DOHH2 (cell line): ENCODE data around the gene ITGB5.

Experiments used
- H3F3A ChIP-seq: fragments of 200-600 bp; sonication (generic), shearing (Covaris generic); 2 replicates; pipeline ENCODE4 v1.6.0; 2016; ENCODE audit warnings: antibody characterized with exemption, mild to moderate bottlenecking; ENCODE audit not compliant: control insufficient read depth, insufficient read depth
- H3K27ac ChIP-seq: fragments of 200-600 bp; sonication (generic); 2 replicates; pipeline ENCODE4 v1.5.1; 2014; ENCODE audit warnings: low read depth, mild to moderate bottlenecking, low read length, moderate library complexity
- H3K27me3 ChIP-seq: fragments of 200-600 bp; sonication (generic); 2 replicates; pipeline ENCODE4 v1.6.1; 2014; ENCODE audit warnings: mild to moderate bottlenecking, low read length, mixed read lengths; ENCODE audit not compliant: control insufficient read depth
- H3K36me3 ChIP-seq: fragments of 200-600 bp; sonication (generic); 2 replicates; pipeline ENCODE4 v1.6.1; 2014; ENCODE audit warnings: mild to moderate bottlenecking, low read length, moderate library complexity, mixed read lengths; ENCODE audit not compliant: control insufficient read depth
- H3K4me1 ChIP-seq: fragments of 200-600 bp; sonication (generic); 2 replicates; pipeline ENCODE4 v1.6.1; 2014; ENCODE audit warnings: mild to moderate bottlenecking, low read length, mixed read lengths; ENCODE audit not compliant: control insufficient read depth
- H3K4me2 ChIP-seq: fragments of 200-600 bp; sonication (generic); 2 replicates; pipeline ENCODE4 v1.6.0; 2014; ENCODE audit warnings: mild to moderate bottlenecking, low read length, moderate library complexity
- H3K4me3 ChIP-seq: fragments of 200-600 bp; sonication (generic); 2 replicates; pipeline ENCODE4 v1.5.1; 2014; ENCODE audit warnings: mild to moderate bottlenecking, low read length, mixed read lengths
- H3K79me2 ChIP-seq: fragments of 200-600 bp; sonication (generic); 2 replicates; pipeline ENCODE4 v1.6.1; 2014; ENCODE audit warnings: mild to moderate bottlenecking, low read length, mixed read lengths; ENCODE audit not compliant: control insufficient read depth
- H3K9me2 ChIP-seq: fragments of 200-600 bp; sonication (generic); replicated peaks from 2 replicates; pipeline ENCODE4 v1.6.1; 2014; ENCODE audit warnings: mild to moderate bottlenecking, low read length, mixed read lengths; ENCODE audit not compliant: control insufficient read depth
- H3K9me3 ChIP-seq: fragments of 200-600 bp; sonication (generic); 2 replicates; pipeline ENCODE4 v1.6.1; 2014; ENCODE audit warnings: antibody characterized with exemption, low read length, mixed read lengths; ENCODE audit not compliant: control insufficient read depth, insufficient read depth
- H4K20me1 ChIP-seq: fragments of 200-600 bp; sonication (generic); 2 replicates; pipeline ENCODE4 v1.6.0; 2014; ENCODE audit warnings: low read depth, mild to moderate bottlenecking, antibody characterized with exemption, low read length, moderate library complexity; ENCODE audit not compliant: control insufficient read depth, insufficient read depth
- CTCF ChIP-seq: fragments of 200-600 bp; sonication (generic); IDR thresholded peaks from one replicate; pipeline ENCODE4 v1.5.1; 2014; ENCODE audit warnings: antibody characterized with exemption, mild to moderate bottlenecking, low read depth, low read length; ENCODE audit not compliant: poor library complexity, severe bottlenecking
- EZH2phosphoT487 ChIP-seq: fragments of 200-600 bp; sonication (generic); IDR thresholded peaks from 2 replicates; pipeline ENCODE4 v1.6.1; 2017; ENCODE audit warnings: borderline replicate concordance, mild to moderate bottlenecking, antibody characterized with exemption, low read length, moderate library complexity, mixed read lengths

ITGB5 gene

GRCh38 chr3:124887932-124888298, 750 bp upstream of the ITGB5 start:
- H3K4me3 ChIP-seq = no peak overlapping the region
- no peaks in the 10 kb centered on the region for H4K20me1 ChIP-seq
- H3K36me3 ChIP-seq = no peaks in the 10 kb centered on the region
- H3K4me1 ChIP-seq = no peaks in the 10 kb centered on the region
- H3K9me2 ChIP-seq = no peaks in the 10 kb centered on the region
- no peaks in the 10 kb centered on the region for H3F3A ChIP-seq
- peaks cover 8% of the 10 kb centered on the region for H3K27me3 ChIP-seq
- H3K27ac ChIP-seq = no peak overlapping the region
- no peak overlapping the region for H3K4me2 ChIP-seq
- no peaks in the 10 kb centered on the region for H3K9me3 ChIP-seq
- no peaks in the 10 kb centered on the region for H3K79me2 ChIP-seq
- TF ChIP-seq CTCF (no peak), EZH2phosphoT487 (no peak)

GRCh38 chr3:124886168-124887056, 753 bp downstream of the ITGB5 start:
- H3K79me2 ChIP-seq = no peaks in the 10 kb centered on the region
- no peak overlapping the region for H3K4me2 ChIP-seq
- H3K27me3 ChIP-seq = peaks cover 8% of the 10 kb centered on the region
- no peaks in the 10 kb centered on the region for H3F3A ChIP-seq
- no peak overlapping the region for H3K27ac ChIP-seq
- H4K20me1 ChIP-seq = no peaks in the 10 kb centered on the region
- no peak for TF ChIP-seq EZH2phosphoT487
- TF ChIP-seq CTCF = no peak
- no peaks in the 10 kb centered on the region for H3K4me1 ChIP-seq
- H3K9me3 ChIP-seq = no peaks in the 10 kb centered on the region
- H3K9me2 ChIP-seq = no peaks in the 10 kb centered on the region
- no peaks in the 10 kb centered on the region for H3K36me3 ChIP-seq
- H3K4me3 ChIP-seq = no peak overlapping the region

- Histone ChIP-seq H3K79me2 (no peaks in the 10 kb centered on the region), H3K36me3 (no peaks in the 10 kb centered on the region), H3K27ac (no peak overlapping the region), H3K4me3 (no peak overlapping the region), H4K20me1 (no peaks in the 10 kb centered on the region), H3K4me2 (no peak overlapping the region), H3K27me3 (peaks cover 8% of the 10 kb centered on the region), H3K4me1 (no peaks in the 10 kb centered on the region), H3K9me3 (no peaks in the 10 kb centered on the region), H3F3A (no peaks in the 10 kb centered on the region), H3K9me2 (no peaks in the 10 kb centered on the region)
- TF ChIP-seq EZH2phosphoT487 (no peak), CTCF (no peak)
These were observed 1.5 kb downstream of the ITGB5 start for GRCh38 chr3:124885466-124886167.
